Activated naive CD8-positive, alpha-beta T cell (primary cell): Measurements from ENCODE around the gene TRANK1.
"Not testable (repeated sequence)": the region's sequence is repeated elsewhere in the genome, so short reads cannot be mapped to it uniquely, and the experiment has no call there.

ENCODE experiments used
- H3K27ac Mint-ChIP-seq: one replicate; pipeline ENCODE4 v1.8.0; 2021; ENCODE audit warnings: mixed read lengths
- H3K27me3 Mint-ChIP-seq: one replicate; pipeline ENCODE4 v1.8.0; 2021; ENCODE audit warnings: mixed read lengths
- H3K36me3 Mint-ChIP-seq: one replicate; pipeline ENCODE4 v1.8.0; 2021; ENCODE audit warnings: mixed read lengths
- H3K4me1 Mint-ChIP-seq: one replicate; pipeline ENCODE4 v1.8.0; 2021; ENCODE audit warnings: low read depth, mixed read lengths
- H3K4me3 Mint-ChIP-seq: one replicate; pipeline ENCODE4 v1.8.0; 2021; ENCODE audit warnings: mild to moderate bottlenecking, mixed read lengths
- H3K9me3 Mint-ChIP-seq: one replicate; pipeline ENCODE4 v1.8.0; 2021; ENCODE audit warnings: low read depth, mixed read lengths

TRANK1 gene

DNA sequence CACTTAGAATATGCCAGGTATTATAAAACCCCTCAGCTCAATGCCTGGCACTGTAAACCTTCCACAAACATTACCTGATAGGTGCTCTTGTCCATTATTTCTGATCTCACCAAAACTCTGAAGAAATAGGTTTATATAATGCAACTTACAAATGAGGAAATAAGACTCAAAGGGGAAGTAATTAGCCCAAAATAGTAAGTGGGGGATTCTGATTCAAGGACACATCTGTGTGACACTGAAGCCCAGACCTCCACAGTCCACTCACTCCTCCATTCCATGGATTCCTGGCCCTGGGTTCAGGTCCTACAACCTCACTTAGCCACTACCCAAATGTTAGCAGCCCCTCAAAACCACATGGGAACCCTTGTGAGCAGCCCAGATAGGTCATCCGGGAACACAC lies 49.9 kb downstream of the TRANK1 start:
- Mint-ChIP-seq H3K36me3 (peaks cover 33% of the 10 kb centered on the region), H3K9me3 (no peaks in the 10 kb centered on the region), H3K4me1 (peaks cover 51% of the 10 kb centered on the region), H3K4me3 (peak overlapping the region; percentile 30), H3K27ac (peak overlapping the region; percentile 90), H3K27me3 (no peaks in the 10 kb centered on the region)

DNA sequence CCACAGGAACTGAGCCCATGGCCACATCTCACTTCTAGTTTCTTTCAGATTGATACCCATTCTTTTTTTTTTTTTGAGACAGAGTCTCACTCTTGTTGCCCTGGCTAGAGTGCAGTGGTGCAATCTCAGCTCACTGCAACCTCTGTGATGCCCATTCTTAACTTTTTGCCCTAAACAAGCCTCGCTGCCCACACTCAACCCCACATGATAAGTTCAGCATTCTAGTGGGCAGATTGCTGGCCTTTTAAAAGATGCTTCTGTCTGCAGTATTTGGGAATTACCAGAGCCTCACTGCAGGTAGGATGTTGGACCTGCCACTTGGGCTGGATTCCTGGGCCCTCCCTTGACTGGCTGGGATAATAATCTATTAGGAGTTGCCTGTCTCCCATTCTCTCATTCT lies 51.0 kb downstream of the TRANK1 start:
- no peaks in the 10 kb centered on the region for H3K27me3 Mint-ChIP-seq
- H3K4me3 Mint-ChIP-seq = no peak overlapping the region
- H3K36me3 Mint-ChIP-seq = peaks cover 27% of the 10 kb centered on the region

DNA sequence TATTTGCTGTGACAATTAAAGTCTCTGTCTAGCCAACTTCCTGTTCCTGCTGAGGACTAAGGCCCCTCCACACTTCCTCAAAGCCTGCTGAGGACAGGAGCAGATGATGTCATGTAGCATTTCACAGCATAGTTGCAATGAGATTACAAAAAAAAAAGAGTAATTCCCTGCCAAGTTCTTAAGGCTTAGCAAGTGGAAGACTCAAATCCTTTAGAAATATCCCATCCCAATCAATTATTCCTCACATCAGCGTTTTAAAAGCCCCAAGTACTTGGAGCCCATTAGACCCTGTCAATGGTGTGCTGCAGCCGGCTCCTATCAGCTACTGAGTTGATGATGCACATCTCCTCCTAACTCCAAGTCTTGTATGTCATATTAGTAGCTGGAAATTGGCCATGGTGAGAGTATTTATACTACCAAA lies 51.7 kb downstream of the TRANK1 start:
- peak overlapping the region; percentile 2 for H3K4me3 Mint-ChIP-seq
- H3K4me1 Mint-ChIP-seq = peaks cover 46% of the 10 kb centered on the region
- H3K27ac Mint-ChIP-seq = peak overlapping the region; percentile 90
- H3K27me3 Mint-ChIP-seq = no peaks in the 10 kb centered on the region
- H3K36me3 Mint-ChIP-seq = peaks cover 29% of the 10 kb centered on the region
- H3K9me3 Mint-ChIP-seq = no peaks in the 10 kb centered on the region

More for the DNA sequence above, 51.0 kb downstream of the TRANK1 start:
- no peaks in the 10 kb centered on the region for H3K9me3 Mint-ChIP-seq
- H3K27ac Mint-ChIP-seq = peak overlapping the region; percentile 90
- peaks cover 46% of the 10 kb centered on the region for H3K4me1 Mint-ChIP-seq

DNA sequence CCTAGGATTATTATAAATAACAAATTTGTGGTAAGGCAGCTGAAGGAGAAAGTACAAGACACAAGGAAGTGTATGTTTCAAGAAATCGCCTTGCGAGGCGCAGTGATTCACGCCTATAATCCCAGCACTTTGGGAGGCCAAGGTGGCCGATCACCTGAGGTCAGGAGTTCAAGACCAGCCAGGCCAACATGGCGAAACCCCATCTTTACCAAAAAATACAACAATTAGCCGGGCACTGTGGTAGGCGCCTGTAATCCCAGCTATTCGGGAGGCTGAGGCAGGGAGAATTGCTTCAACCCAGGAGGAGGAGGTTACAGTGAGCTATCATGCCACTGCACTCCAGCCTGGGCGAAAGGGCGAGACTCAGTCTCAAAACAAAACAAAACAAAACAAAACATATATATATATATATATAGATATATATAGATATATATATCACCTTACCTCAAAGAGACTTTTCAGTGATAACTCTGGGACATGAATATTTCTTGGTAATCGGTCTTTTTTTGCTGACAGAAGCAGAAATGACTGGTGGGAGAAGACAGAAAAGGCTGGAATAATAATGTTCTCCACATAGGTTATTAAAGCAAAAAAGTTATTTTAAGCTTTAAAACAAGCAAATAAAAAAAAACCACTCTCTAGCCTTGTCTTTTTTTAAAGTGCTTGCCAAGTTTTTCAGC lies 52.3 kb downstream of the TRANK1 start:
- Mint-ChIP-seq H3K4me3 (peak overlapping the region; percentile 2), H3K9me3 (no peaks in the 10 kb centered on the region), H3K27ac (peak overlapping the region; percentile 90), H3K36me3 (peaks cover 30% of the 10 kb centered on the region), H3K4me1 (peaks cover 45% of the 10 kb centered on the region), H3K27me3 (no peaks in the 10 kb centered on the region)

DNA sequence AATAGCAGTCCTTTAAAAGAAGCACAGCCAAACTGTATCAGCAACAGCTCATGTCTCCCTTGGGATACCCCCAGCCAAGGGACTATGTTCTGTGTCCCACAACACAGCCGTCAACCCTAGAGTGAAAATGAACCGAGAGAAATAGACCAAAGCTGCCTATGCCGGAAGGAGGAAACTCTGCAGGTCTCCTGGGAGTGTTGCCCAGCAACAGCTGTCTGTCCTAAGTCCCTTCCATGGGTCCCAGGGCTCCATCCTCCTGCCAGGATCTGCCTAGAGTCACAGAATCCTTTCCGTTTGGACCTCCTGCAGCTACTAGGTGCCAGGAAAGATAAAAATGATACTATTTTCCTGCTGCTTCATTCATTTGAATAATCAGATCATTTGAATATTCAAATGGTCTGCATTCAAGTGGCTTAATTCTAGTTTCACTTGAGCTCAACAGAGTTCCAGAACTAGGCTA lies 53.1 kb downstream of the TRANK1 start:
- H3K4me1 Mint-ChIP-seq = peaks cover 41% of the 10 kb centered on the region

DNA sequence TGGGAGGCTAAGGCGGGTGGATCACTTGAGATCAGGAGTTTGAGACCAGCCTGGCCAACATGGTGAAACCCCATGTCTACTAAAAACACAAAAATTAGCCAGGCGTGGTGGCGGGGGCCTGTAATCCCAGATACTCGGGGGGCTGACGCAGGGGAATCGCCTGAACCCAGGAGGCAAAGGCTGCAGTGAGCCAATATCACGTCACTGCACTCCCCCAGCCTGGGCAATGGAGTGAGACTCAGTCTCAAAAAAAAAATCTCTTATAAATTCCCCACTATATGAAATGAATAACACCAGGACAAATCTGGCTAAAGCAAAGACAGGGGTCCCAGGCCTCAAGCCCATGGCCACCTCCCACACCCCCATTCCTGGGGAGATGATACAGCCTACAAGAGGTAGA lies 53.8 kb downstream of the TRANK1 start:
- Mint-ChIP-seq H3K36me3 (peaks cover 30% of the 10 kb centered on the region), H3K4me1 (peaks cover 38% of the 10 kb centered on the region), H3K27ac (peak overlapping the region; percentile 82)
- not testable (repeated sequence) for H3K4me3 Mint-ChIP-seq, H3K9me3 Mint-ChIP-seq, H3K27me3 Mint-ChIP-seq

More for the DNA sequence above, 53.1 kb downstream of the TRANK1 start:
- peak overlapping the region; percentile 82 for H3K27ac Mint-ChIP-seq
- peaks cover 31% of the 10 kb centered on the region for H3K36me3 Mint-ChIP-seq
- no peaks in the 10 kb centered on the region for H3K27me3 Mint-ChIP-seq
- no peak overlapping the region for H3K4me3 Mint-ChIP-seq
- H3K9me3 Mint-ChIP-seq = no peaks in the 10 kb centered on the region

DNA sequence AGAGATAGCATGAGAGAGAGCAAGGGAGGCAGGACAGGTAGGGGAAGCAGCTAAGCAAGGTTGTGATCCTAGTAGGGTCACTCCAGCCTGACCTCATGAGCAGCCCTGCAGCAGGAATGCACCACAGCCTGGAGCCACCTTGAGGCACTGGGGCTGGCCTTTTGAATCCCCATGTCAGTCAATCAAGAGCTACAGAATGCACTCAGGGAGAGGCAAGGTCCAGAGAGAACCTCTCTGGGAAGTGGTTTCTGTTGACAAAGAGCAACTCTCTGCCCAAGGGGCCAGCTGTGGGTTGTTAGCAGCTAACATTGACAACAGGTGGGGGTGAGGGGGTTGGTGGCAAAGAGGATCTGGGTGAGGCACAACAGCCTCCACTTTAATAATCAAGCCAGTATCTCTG lies 54.6 kb downstream of the TRANK1 start:
- H3K27ac Mint-ChIP-seq = no peak overlapping the region
- no peaks in the 10 kb centered on the region for H3K27me3 Mint-ChIP-seq
- peaks cover 30% of the 10 kb centered on the region for H3K4me1 Mint-ChIP-seq
- no peaks in the 10 kb centered on the region for H3K9me3 Mint-ChIP-seq
- peaks cover 27% of the 10 kb centered on the region for H3K36me3 Mint-ChIP-seq
- H3K4me3 Mint-ChIP-seq = no peak overlapping the region

DNA sequence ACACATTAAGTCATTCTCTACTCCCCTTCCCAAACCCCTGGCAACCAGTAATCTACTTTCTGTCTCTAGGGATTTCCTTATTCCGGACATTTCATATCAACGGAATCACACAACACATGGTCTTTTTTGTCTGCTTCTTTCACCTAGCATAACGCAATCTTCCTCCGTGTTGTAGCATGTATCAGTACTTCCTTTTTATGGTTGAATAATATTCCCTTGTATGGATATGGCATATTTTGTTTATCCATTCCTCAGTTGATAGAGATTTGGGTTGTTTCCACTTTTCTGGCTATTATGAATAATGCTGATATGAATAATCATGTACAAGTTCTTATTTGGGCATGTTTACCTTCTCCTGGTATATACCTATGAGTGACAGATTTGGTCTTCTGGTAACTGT lies 63.1 kb downstream of the TRANK1 start:
- Mint-ChIP-seq H3K27me3 (no peaks in the 10 kb centered on the region), H3K27ac (no peak overlapping the region), H3K36me3 (peaks cover 12% of the 10 kb centered on the region), H3K4me3 (no peak overlapping the region), H3K9me3 (no peaks in the 10 kb centered on the region), H3K4me1 (peaks cover 34% of the 10 kb centered on the region)

DNA sequence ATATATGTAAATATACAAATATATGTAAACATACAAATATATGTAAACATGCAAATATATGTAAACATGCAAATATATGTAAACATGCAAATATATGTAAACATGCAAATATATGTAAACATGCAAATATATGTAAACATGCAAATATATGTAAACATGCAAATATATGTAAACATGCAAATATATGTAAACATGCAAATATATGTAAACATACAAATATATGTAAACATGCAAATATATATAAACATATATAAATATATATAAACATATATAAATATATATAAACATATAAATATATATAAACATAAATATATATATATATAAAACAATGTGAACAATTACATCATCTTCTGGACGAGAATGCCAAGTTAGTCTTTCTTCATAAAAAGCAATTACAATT lies 65.0 kb downstream of the TRANK1 start:
- H3K4me1 Mint-ChIP-seq = peaks cover 49% of the 10 kb centered on the region
- H3K27me3 Mint-ChIP-seq, H3K4me3 Mint-ChIP-seq, H3K27ac Mint-ChIP-seq, H3K9me3 Mint-ChIP-seq: not testable (repeated sequence)
- H3K36me3 Mint-ChIP-seq = peaks cover 12% of the 10 kb centered on the region

DNA sequence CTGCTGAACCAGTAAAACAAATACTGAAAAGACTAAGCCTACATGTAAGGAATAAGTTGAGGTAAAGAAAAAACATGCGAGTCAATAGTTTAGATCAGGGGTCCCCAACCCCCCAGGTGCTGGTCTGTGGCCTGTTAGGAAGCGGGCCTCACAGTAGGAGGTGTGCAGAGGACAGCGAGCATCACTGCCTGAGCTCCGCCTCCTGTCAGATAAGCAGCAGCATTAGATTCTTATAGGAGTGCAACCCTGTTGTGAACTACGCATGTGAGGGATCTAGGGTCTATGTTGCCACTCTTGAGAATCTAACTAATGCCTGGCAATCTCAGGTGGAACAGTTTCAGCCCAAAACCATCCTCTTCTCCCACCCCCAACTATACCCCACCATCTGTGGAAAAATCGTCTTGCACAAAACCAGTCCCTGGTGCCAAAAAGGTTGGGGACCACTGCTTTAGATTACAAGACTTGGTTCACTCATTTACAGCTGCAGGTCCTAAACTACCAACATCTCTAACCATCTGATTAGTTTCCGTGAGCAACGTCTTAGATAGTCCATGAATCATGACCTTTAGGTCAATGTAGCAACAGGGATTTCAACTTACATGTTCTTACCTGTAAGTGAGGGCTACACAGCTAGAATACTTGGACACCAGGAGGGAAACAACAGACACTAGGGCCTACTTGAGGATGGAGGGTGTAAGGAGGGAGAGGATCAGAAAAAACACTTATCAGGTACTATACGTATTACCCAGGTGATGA lies 66.7 kb downstream of the TRANK1 start:
- H3K27ac Mint-ChIP-seq = peak overlapping the region; percentile 64
- peaks cover 9% of the 10 kb centered on the region for H3K36me3 Mint-ChIP-seq
- H3K9me3 Mint-ChIP-seq = no peaks in the 10 kb centered on the region
- no peaks in the 10 kb centered on the region for H3K27me3 Mint-ChIP-seq
- H3K4me1 Mint-ChIP-seq = peaks cover 50% of the 10 kb centered on the region
- no peak overlapping the region for H3K4me3 Mint-ChIP-seq

DNA sequence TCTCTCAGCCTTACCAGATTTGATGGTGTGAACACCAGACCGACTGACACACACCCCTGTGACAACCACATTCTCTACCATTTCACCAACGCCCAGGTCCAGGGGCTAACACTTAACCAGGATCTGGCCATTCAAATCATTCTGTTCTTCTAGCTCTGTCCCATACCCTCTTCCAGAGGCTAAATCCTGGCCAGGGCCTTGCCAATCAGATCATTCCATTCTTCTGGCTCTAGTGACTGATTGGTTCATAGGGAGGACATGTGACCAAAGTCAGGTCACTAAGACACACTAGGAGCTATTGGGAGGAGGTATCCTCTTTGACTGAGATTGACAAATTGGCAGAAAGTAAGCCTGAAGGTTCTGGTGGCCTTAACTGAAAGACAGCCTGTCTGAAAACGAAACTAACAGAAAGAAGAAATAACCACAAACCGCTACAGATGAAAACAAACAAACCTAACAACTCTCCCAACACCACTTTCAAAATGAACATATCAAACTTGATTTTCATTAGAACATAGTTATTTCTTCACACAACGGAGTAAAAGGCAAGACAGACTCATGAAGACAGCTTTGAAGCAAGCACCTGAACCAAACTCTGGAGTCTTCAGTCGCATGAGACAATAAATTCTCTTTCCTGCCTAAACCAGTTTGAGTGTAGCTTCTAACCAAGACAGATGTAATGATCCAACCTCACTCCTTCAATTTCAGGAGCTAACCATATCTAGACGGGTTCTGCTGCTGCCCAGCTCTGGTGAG lies 68.5 kb downstream of the TRANK1 start:
- Mint-ChIP-seq H3K9me3 (no peaks in the 10 kb centered on the region), H3K27me3 (no peaks in the 10 kb centered on the region), H3K36me3 (peaks cover 6% of the 10 kb centered on the region), H3K27ac (peak overlapping the region; percentile 89), H3K4me1 (peaks cover 47% of the 10 kb centered on the region), H3K4me3 (peak overlapping the region; percentile 76)

DNA sequence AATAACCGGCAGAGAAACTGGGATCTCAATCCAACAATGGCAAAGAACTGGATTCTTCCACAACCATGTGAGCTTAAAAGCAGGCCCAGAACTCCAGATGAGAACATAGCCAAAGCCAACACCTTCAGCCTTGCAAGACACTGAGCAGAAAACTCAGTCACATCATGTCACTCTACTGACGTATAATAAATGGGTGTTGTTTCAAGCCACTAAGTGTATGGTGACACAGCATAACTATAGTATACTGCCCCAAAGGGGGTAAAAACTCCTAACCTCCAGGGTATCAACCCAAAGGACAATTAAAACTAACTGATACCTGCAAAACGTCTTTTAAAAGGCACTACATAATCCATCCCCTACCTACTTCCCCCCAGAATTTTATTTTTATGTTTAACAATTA lies 69.5 kb downstream of the TRANK1 start:
- H3K4me1 Mint-ChIP-seq = peaks cover 45% of the 10 kb centered on the region
- H3K36me3 Mint-ChIP-seq = peaks cover 8% of the 10 kb centered on the region
- no peaks in the 10 kb centered on the region for H3K9me3 Mint-ChIP-seq
- H3K27me3 Mint-ChIP-seq = no peaks in the 10 kb centered on the region
- no peak overlapping the region for H3K27ac Mint-ChIP-seq
- no peak overlapping the region for H3K4me3 Mint-ChIP-seq

DNA sequence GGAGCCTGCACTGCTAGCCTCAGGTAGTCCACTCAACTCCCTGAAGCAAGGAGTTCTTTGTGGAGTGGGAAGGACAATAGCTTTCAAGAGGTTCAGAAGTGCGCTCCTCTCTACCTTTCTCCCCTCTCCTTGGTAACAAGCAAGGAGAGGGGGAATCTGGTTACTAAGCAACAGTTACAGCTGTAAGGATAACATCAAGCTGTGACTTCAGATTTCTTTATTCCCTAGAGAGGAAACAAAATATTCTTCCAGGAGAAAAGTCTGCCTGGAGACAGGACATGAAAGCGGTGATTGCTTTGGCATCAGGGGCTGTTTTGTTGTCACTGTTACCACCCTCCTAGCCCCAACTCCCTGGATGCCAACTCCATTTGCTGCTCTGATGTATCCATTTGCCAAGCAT lies 70.4 kb downstream of the TRANK1 start:
- Mint-ChIP-seq H3K4me3 (no peak overlapping the region), H3K4me1 (peaks cover 41% of the 10 kb centered on the region), H3K9me3 (no peaks in the 10 kb centered on the region), H3K27me3 (no peaks in the 10 kb centered on the region), H3K36me3 (peaks cover 9% of the 10 kb centered on the region), H3K27ac (peak overlapping the region; percentile 9)

DNA sequence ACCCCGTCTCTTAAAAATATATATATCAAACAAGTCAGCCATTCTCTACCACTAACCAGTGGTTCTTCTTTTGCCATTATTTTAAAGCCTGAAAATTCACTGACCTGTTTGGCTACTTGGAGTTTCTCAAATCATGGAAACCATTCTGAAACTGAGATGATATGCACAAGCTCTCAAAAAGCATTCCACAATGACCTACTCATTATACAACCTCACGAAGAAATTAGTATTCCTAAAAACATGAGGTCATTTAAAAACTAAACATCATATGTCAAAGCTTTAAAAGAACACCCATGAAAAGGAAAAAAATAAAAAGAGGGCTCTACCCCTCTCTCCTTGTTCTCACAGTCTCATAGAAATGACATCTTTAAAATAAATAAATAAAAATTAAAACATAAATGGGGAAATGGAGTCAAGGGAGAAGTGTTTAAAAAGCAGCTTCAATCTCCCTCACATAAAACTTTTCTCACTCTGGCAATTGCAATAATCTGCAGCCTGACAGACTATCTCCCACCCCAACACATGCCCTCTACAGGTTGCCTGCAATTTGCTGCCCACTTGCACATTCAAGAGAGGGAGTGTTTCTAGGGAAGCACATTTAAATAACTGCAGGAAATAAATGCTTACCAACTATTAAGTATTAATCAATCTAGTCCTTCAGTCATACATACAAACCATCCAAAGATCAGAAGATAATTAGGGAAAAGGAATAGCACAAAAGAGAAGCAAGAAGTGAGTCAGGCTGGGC lies 73.3 kb downstream of the TRANK1 start:
- H3K27me3 Mint-ChIP-seq = no peaks in the 10 kb centered on the region
- peaks cover 16% of the 10 kb centered on the region for H3K36me3 Mint-ChIP-seq
- peaks cover 27% of the 10 kb centered on the region for H3K4me1 Mint-ChIP-seq
- H3K9me3 Mint-ChIP-seq = no peaks in the 10 kb centered on the region
- H3K4me3 Mint-ChIP-seq = no peak overlapping the region
- peak overlapping the region; percentile 31 for H3K27ac Mint-ChIP-seq
